HepG2 (cell line): ENCODE measurements around the gene CDH13. TPM values are rescaled to one million over a fixed set of nuclear protein-coding genes. Genes with fewer than 3 reads are reported as not detected.

Experiments
- ATAC-seq: fragments of 200-7000 bp; cut with Tn5 transposase; 3 replicates; pipeline ENCODE4 v1.9.1; 2020; ENCODE audit warnings: mild to moderate bottlenecking, moderate library complexity
- BruUV-seq: library from RNA; stranded (reverse); fragments of 400-500 nt; replicated peaks from 2 replicates; lab custom pipeline; 2021; lab: Mats Ljungman, UMichigan
- CTCF ChIA-PET: fragments of 300-600 bp; formaldehyde crosslinking; extraction: SDS; loops from one replicate; lab custom pipeline; 2021; ENCODE audit warnings: low total read pairs, inconsistent platforms, low intra/inter-chr PET ratio; lab: Yijun Ruan, JAX
- POLR2A ChIA-PET: fragments of 350-600 bp; sonication (Branson Sonifier 250); formaldehyde crosslinking; loops from one replicate; lab custom pipeline; 2020; ENCODE audit warnings: antibody characterized with exemption, inconsistent platforms; lab: Yijun Ruan, JAX
- DNase-seq: peaks from one replicate; pipeline ENCODE4 v3.0.0-alpha.2; 2015; ENCODE audit warnings: low spot score
- FAIRE-seq: peaks from 3 replicates; lab custom pipeline; 2011; peaks lifted over from hg19 to GRCh38; lab: Jason Lieb, UNC
- H2AFZ ChIP-seq: one replicate; pipeline ENCODE4 v1.6.1; 2011; ENCODE audit warnings: low read length, inconsistent platforms
- H3K27ac ChIP-seq: fragments of 300-600 bp; 3 replicates; pipeline ENCODE4 v1.8.0; 2011; ENCODE audit warnings: mixed run types, mild to moderate bottlenecking, mixed read lengths, low read length, inconsistent platforms; ENCODE audit not compliant: insufficient read depth; ENCODE audit errors: extremely low read length
- H3K27me3 ChIP-seq, 2 experiments: fragments of 200-600 bp in 1 of 2; 2 replicates in 1 of 2; 3 replicates in 1 of 2; pipeline versions ENCODE4 v1.6.0 to v1.8.0; 2011; ENCODE audit warnings: low read length in 2 of 2, mild to moderate bottlenecking in 2 of 2, moderate library complexity in 2 of 2, inconsistent platforms in 1 of 2; ENCODE audit not compliant: insufficient read depth in 2 of 2, control insufficient read depth in 1 of 2
- H3K36me3 ChIP-seq, 2 experiments: fragments of 200-600 bp in 1 of 2; replicated peaks in 1 of 2; 2 replicates in 1 of 2; 3 replicates in 1 of 2; pipeline versions ENCODE4 v1.5.1 to v1.8.0; 2011; ENCODE audit warnings: low read length in 2 of 2, inconsistent platforms in 1 of 2; ENCODE audit not compliant: insufficient read depth in 2 of 2, control insufficient read depth in 1 of 2
- H3K4me1 ChIP-seq: 2 replicates; pipeline ENCODE4 v1.5.1; 2012; ENCODE audit warnings: low read length, inconsistent platforms; ENCODE audit not compliant: insufficient read depth
- H3K4me2 ChIP-seq: 2 replicates; pipeline ENCODE4 v1.6.0; 2011; ENCODE audit warnings: low read depth, low read length, inconsistent platforms
- H3K4me3 ChIP-seq, 3 experiments: fragments of 200-600 bp in 1 of 3; sonication (generic), shearing (Covaris generic) in 1 of 3; replicated peaks in 1 of 3; 2 replicates each; pipeline ENCODE4 v1.5.1; 2011 to 2016; ENCODE audit warnings: low read length in 3 of 3, inconsistent platforms in 2 of 3, low read depth in 2 of 3, mild to moderate bottlenecking in 2 of 3, control low read depth in 1 of 3, mixed read lengths in 1 of 3; ENCODE audit not compliant: insufficient read depth in 1 of 3
- H3K79me2 ChIP-seq: one replicate; pipeline ENCODE4 v1.6.1; 2011; ENCODE audit warnings: low read length, inconsistent platforms; ENCODE audit not compliant: insufficient read depth
- H3K9ac ChIP-seq: 2 replicates; pipeline ENCODE4 v1.6.0; 2011; ENCODE audit warnings: mild to moderate bottlenecking, low read depth, low read length, inconsistent platforms; ENCODE audit not compliant: insufficient read depth
- H3K9me3 ChIP-seq: 2 replicates; pipeline ENCODE4 v1.5.1; 2012; ENCODE audit warnings: mild to moderate bottlenecking, low read length
- H4K20me1 ChIP-seq: 2 replicates; pipeline ENCODE4 v1.6.0; 2011; ENCODE audit warnings: inconsistent platforms, mild to moderate bottlenecking, low read length, moderate library complexity; ENCODE audit not compliant: insufficient read depth
- ARNT ChIP-seq: fragments of 450-650 bp; IDR thresholded peaks from 2 replicates; pipeline ENCODE4 v1.6.1; 2017
- HOXA9 ChIP-seq: sonication (generic); formaldehyde crosslinking; IDR thresholded peaks from 2 replicates; pipeline ENCODE4 v1.8.1; 2022; ENCODE audit warnings: missing genetic modification reagents, mild to moderate bottlenecking, moderate library complexity, borderline replicate concordance
- PRDM15 ChIP-seq: sonication (generic); formaldehyde crosslinking; IDR thresholded peaks from 2 replicates; pipeline ENCODE4 v1.4.0; 2020; ENCODE audit warnings: missing genetic modification reagents
- ZNF253 ChIP-seq: sonication (generic); formaldehyde crosslinking; IDR thresholded peaks from 2 replicates; pipeline ENCODE4 v1.8.0; 2022; ENCODE audit warnings: mild to moderate bottlenecking, missing genetic modification reagents, borderline replicate concordance
- ZNF800 ChIP-seq: sonication (generic); formaldehyde crosslinking; IDR thresholded peaks from 2 replicates; pipeline ENCODE4 v1.4.0; 2020; ENCODE audit warnings: missing genetic modification reagents
- WGBS: methylation state at CpG from one replicate; pipeline ENCODE4 v1.1.6; 2017; ENCODE audit warnings: low lambda C conversion rate; 5-methylcytosine and 5-hydroxymethylcytosine counted together
- in situ Hi-C: cut with HindIII; loops from 2 replicates; pipeline ENCODE4 v1.10.0; 2017; ENCODE audit warnings: low pct_unique_long_range_greater_than_20kb; ENCODE audit not compliant: extremely low pct_ligation_motif_present
- intact Hi-C: fragments of 100-400 bp; cut with micrococcal nuclease; formaldehyde crosslinking; loops from one replicate; pipeline ENCODE4 v1.10.0; 2022; ENCODE audit not compliant: unreplicated experiment
- microRNA counts: library from miRNA; unstranded; fragments of <30 nt; microRNA quantifications from one replicate; lab custom pipeline; 2015
- microRNA-seq: library from miRNA; unstranded; fragments of <30 nt; microRNA quantifications from one replicate; pipeline ENCODE4, GENCODE V29; 2020
- polyA plus RNA-seq, 8 experiments: library from polyadenylated mRNA; depleted of rRNA in 3 of 8; stranded (reverse) in 7 of 8; unstranded in 1 of 8; fragments of >200 nt; fragmentation: Illumina TruSeq in 4 of 8; extraction: Trizol in 4 of 8; gene quantifications; 2 replicates each; pipeline versions ENCODE4 v1.2.1 to v1.2.3, GENCODE V29; 2011 to 2016; ENCODE audit warnings: low read depth in 4 of 8, missing spikeins in 1 of 8, mixed read lengths in 1 of 8; ENCODE audit not compliant: insufficient read depth in 1 of 8
- small RNA-seq, 3 experiments: library from RNA; depleted of rRNA; stranded (forward); fragments of <200 nt; gene quantifications; one replicate each; pipeline ENCODE3, GENCODE V24; 2012; ENCODE audit warnings: low read depth in 2 of 3, low replicate concordance in 1 of 3; ENCODE audit not compliant: insufficient read length in 3 of 3, insufficient read depth in 2 of 3
- total RNA-seq, 5 experiments: library from RNA; depleted of rRNA; stranded (reverse); fragments of >200 nt; fragmentation: Illumina TruSeq; extraction: Trizol; gene quantifications; 2 replicates each; pipeline ENCODE4 v1.2.3, GENCODE V29; 2016; ENCODE audit warnings: low read depth in 1 of 5

CDH13 gene
- total and polyA plus RNA-seq, 2 of the 13 experiments (the other 11 are each of a cell fraction or from before 2014, with no cell fraction given): not detected

DNA sequence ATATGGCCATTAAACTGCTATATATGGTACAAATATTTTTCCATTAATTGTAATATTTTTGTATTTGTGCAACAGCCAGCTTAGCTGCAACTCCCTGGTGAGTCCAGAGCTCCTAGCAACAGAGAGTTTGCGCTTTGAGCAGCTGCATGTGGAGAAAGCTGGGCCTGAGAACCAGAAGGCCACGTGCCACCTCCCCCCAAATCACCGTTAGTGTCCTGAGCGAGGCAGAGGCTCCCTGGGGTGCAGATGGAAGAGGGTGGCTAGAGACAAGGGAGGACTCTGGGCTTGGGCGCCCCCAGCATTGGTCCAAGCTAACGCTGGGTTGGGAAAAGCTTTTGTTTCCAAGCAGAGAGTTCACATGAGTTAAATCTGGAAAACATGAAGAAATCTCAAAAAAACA, 1222.7 kb downstream of the CDH13 start:
- intact Hi-C loops (no loop called here), in situ Hi-C loops (no loop called here)
- ChIA-PET POLR2A (no interaction called here), CTCF (no interaction called here)
- no peaks in the 10 kb centered on the region for H4K20me1 ChIP-seq
- no peaks in the 10 kb centered on the region for H3K79me2 ChIP-seq
- H3K36me3 ChIP-seq: no peaks in the 10 kb centered on the region
- no peak overlapping the region for H3K4me3 ChIP-seq
- H3K4me2 ChIP-seq: no peak overlapping the region
- no peak overlapping the region for H3K9ac ChIP-seq
- DNase-seq (no peak), FAIRE-seq (no peak), ATAC-seq (no peak)
- WGBS: 14% methylated on average over 6 of the region's 6 CpGs
- no peaks in the 10 kb centered on the region for H3K9me3 ChIP-seq
- H3K27ac ChIP-seq: no peak overlapping the region
- no peak for TF ChIP-seq PRDM15 (CRISPR knock-in tag)
- TF ChIP-seq HOXA9 (CRISPR knock-in tag): no peak
- no peak for TF ChIP-seq ZNF800 (CRISPR knock-in tag)
- no peak for TF ChIP-seq ARNT
- TF ChIP-seq ZNF253: no peak
- peaks cover 11% of the 10 kb centered on the region for H3K4me1 ChIP-seq
- H2AFZ ChIP-seq: no peak overlapping the region
- BruUV-seq: no TSS peak
- peaks cover 3 to 38% of the 10 kb centered on the region in 2 experiments; a peak in 4 of 5 replicates for H3K27me3 ChIP-seq

MicroRNAs encoded within 50 kb of the gene (microRNA counts, 767-probe panel; counts per million panel counts)
- microRNA hsa-miR-3182 (lab: Ali Mortazavi, UCI): not detected

Small RNA genes within 50 kb of the gene (microRNA-seq; reads per million reads assigned to microRNA genes)
- gene MIR3182: not detected
- not detected for gene MIR8058

Small RNA genes within 50 kb of the gene (small RNA-seq; reads per million reads assigned to genes)
- 0 reads per million in 3 experiments for gene AC099506.2
- gene MIR3182: 0 reads per million in 3 experiments
- gene MIR8058: 0 reads per million in 3 experiments
